KG1 (cell line): Measurements from ENCODE around the gene C10orf120.

Experiments
- DNase-seq: peaks from one replicate; lab custom pipeline; 2025; lab: John Stamatoyannopoulos, UW

C10orf120 gene

GRCh38 chr10:122660696-122661095 is 39.0 kb downstream of the C10orf120 start:
- no peak for DNase-seq

DNA sequence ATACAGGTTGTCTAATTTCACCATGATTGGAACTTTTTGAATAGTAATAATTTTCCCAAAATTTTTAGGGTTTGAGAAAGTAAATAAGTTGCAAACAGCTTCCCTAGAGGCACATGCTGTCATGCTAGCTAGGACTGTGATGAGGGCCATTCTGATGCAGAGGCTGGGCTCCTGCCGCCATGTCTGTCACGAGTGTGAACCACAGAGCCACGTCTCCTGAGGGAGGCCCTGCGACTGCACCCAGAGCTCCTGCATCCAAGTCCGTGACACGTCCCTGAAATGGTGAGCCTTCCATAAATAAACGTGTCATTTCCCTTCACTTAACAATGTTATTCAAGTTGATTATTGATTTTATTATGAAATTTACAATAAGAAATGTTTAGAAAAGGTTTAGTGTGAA is 40.0 kb downstream of the C10orf120 start:
- no peak for DNase-seq

- DNase-seq, result no peak
Observed at GRCh38 chr10:122659126-122659525, 40.5 kb downstream of the C10orf120 start.

- no peak for DNase-seq
Observed at GRCh38 chr10:122658356-122659049, 41.1 kb downstream of the C10orf120 start.

DNA sequence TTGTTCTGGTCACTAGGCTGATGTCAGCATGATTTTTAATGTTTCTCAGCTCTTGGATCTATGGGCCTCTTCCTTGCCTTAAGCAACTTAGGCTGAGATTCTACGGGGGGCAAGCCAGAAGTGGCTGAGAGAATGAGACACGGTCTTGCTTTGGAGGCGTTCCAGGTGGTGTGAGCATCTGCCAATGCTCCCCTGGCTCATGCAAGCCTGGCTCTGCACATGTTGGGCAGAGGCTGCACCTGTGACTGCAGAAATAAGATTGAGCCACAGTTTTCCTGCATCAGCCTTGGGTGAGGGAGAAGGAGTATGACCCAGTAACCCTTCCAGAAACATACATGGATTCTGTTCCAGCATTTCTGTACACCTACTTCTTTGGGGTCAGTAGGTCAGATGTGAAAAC is 41.9 kb downstream of the C10orf120 start:
- DNase-seq, result no peak

- no peak for DNase-seq
Observed at GRCh38 chr10:122657255-122657654, 42.4 kb downstream of the C10orf120 start.

DNA sequence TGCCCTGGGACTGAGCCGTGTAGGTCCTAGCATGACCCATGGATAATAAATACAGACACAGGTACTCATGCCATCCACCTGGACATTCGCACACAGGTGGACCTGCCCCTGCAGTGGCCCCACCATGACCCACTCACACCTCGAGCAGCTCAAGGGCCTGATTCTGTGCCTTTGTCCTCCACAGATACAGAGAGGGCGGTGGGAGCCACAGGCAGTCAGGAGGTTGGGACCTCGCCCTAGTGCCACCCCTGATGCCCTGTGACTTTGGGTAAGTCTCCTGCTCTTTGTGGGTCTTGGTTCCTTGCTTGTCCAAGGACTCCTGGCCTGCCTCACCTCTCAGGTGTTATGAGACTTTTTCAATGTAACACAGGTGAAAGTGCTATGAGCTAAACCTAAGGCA is 42.9 kb downstream of the C10orf120 start:
- no peak for DNase-seq

DNA sequence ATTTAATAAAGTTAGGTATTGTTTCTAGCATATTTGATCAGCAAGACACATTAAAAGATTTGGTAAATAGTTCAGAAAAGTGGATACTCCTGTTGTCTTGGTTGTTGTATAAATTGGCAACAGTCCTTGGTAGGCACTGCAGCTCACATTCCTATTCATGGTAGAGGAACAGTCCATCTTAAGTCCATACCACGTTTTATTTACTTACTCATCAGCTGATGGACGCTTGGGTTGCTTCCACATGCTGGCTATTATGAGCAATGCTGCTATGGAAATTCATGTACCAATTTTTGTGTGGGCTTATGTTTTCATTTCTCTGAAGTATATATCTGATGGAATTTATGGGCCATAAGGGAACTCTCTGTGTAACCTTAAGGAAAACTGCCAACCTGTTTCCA is 43.3 kb downstream of the C10orf120 start:
- DNase-seq, result no peak

DNA sequence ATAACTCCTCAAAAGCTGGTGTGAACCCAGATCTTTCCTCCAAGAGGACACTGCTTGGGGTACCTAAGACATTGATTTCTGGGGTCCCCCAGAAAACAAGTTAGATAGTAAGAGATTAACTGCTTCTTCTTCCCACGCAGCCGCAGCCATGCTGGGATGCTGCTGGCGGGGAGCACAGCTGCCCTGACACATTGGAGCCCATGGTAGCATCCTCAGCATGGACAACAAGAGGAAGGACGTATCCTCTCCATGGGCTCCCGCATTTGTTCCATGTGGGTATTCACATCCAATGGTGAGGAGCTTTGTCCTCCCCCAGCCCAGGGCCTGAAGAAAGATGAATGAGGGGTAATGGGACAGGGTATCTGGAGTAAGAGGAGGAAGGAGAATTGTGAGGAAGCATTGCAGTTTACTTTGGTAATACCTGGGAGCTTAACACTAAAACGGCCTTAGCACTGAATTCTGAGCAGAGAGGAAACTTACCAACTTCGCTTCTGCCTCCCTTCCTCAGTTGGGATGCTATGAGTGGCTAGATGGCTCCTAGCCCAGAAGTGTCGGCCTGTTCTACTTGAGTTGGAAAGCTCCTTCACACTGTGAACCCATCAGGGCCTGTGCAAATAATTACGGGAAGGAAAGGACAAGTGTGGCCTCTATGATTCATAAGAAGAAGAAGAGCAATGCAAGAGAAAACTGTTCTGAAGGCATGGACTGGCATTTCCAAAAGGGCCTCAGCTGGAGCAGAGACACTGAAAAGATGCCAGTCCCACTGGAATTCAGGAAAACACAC is 43.9 kb downstream of the C10orf120 start:
- DNase-seq, result no peak

DNA sequence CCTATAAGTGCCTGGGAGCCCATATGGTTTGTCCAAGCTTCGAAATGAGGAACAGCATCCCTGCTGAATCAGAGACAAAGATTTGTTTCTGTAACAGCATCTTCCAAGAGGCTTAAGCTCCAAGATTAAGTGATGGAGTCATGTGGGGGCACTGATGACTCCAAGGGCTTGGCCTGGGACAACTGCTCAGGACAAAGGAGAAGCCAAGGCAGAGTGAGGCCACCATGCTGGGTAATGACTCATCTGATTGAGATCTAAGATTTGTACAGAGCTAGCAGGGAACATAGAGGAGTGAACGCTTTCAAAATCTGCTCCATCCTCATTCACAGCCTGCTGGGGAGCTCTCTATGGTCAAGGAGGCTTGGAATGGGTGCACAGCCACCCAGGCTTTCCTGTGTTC is 49.3 kb downstream of the C10orf120 start:
- DNase-seq, result no peak

GRCh38 chr10:122649903-122650302 is 49.7 kb downstream of the C10orf120 start:
- no peak for DNase-seq

DNA sequence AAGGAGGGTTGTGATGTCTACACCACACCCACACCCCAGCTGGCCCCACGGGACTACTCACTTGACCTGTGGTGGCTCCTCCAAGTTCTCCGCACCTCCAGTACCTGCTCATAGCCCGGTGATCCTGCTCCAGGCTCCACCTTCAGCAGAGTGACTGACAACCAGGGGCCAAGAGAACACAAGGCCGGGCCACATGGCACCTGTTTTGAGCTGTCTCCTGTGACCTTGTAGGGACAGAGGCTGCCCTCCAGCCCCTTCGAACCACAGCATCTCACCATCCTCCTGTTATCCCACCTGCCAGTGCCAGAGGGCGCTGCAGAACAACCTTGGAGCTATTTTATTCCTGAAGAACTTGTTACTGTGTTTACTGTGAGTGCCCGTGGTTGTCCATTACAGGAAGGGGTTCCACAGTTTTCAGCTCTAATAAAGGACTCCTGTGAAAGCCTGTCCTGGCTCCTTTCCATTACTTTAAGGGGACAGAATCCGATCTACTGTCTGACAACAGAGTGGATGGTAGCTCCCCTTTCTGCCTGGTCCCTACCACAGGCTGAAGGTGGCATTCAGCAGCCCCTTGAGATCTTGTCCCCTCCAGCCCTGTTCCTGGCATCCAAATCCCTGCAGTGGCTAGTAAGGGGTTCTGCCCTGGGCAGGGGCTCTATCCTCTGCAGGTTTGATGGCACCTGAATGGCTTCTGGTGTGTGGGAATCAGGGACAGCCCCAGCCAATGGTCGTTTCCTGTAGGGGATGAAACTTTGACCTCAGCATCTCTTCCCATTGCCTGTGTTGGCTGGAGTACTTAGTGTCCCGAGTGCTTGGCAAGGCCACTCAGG is 50.8 kb downstream of the C10orf120 start:
- no peak for DNase-seq
